ENCODE data around the gene ASIC4.

Gene ASIC4

DNA sequence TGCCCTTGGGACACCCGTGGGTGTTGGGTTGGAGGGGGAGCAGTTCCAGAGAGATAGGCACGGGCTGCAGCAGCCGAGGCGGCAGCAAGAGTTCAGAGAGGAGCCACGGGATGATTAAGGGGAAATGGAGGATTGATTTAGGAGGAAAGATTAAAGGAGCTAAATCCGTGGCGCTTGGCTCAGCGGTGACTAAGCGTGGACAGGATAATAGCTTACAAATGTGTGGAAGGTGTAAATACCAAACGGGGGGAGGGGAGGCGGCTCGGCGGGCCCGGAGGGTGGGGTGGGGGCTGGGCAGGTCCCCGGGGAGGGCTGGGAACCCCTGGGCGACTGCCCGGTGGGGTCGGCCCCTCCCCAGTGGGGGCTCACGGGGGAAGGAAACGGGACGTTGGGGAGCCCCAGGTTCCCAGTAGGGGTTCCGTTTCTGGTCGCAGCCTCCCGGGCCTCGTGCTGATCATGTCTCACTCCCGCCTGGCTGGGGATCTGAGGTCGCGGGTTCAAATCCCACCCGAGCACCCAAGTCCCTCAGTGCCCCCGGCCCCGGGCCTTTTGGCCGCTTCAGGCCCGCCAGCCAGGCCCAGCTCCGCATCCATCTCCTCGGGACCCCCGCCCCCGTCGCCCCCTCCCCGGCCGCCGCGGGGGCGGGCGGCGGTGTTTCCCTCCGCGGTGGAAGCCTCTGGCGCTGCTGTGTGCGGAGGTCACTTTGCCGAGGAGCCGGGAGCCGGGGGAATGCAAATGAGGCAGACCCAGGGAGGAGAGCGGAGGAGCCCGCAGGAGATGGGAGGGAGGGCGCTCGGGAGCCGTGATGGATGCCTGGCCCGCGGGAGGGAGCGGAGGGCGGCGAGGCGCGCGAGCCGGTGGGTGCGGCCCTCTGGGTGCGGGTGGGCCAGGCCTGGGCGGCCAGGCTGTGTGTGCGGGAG, 8.1 kb downstream of the ASIC4 start:
- Histone ChIP-seq H3K9me3 (ENCODE audit: insufficient read depth, low read depth, low read length) (no peaks in the 10 kb centered on the region), H3K27ac (ENCODE audit: low read length) (no peak overlapping the region), H3K4me1 (ENCODE audit: insufficient read depth, low read length) (peaks cover 16% of the 10 kb centered on the region; the same call in 1 of the 2 replicates), H3K4me3 (ENCODE audit: low read length) (peak overlapping the region; percentile 67; the same call in 1 of the 2 replicates), H3K27me3 (ENCODE audit: insufficient read depth, low read length) (peaks cover 54% of the 10 kb centered on the region), H3K9ac (ENCODE audit: low read depth, low read length) (peak overlapping the region; percentile 63; the same call in 1 of the 2 replicates), H3K36me3 (ENCODE audit: insufficient read depth, low read depth, low read length) (no peaks in the 10 kb centered on the region)

DNA sequence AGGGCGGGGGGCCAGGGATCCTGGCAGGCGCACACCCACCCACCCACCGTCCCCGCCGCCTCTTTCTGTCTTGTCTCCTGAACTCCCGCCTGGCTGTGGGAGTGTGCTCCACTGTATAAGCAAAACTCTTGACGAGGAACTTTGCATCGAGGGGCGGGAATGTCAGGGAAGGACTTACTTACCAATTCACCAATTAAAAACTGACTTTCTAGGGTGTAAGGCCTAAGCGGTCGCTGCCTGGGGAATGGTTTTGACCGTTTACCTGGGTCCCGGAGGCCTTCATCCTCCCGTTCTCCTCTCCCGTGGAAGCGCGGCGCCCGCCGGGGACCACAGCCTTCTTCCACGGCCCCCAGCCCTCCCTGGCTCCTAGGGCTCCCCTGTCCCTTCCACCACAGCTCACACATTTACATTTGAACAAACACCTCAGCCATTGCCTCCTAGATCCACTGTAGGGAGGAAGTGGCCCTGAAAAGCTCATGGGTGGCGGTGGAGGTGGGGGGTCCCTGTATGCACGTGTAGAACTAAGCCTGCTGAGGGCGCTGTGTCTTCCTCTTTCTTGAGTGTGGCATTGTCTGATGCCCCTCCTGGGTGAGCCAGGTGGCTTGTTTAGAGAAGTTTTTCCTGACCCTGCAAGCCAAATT, 8.9 kb downstream of the ASIC4 start:
- peaks cover 16% of the 10 kb centered on the region; the same call in 1 of the 2 replicates for H3K4me1 ChIP-seq (ENCODE audit: insufficient read depth, low read length)
- peak overlapping the region; percentile 63; the same call in 1 of the 2 replicates for H3K9ac ChIP-seq (ENCODE audit: low read depth, low read length)
- peaks cover 53% of the 10 kb centered on the region for H3K27me3 ChIP-seq (ENCODE audit: insufficient read depth, low read length)
- no peaks in the 10 kb centered on the region for H3K36me3 ChIP-seq (ENCODE audit: insufficient read depth, low read depth, low read length)
- H3K27ac ChIP-seq (ENCODE audit: low read length) = no peak overlapping the region
- H3K4me3 ChIP-seq (ENCODE audit: low read length) = peak overlapping the region; percentile 67
- no peaks in the 10 kb centered on the region for H3K9me3 ChIP-seq (ENCODE audit: insufficient read depth, low read depth, low read length)

DNA sequence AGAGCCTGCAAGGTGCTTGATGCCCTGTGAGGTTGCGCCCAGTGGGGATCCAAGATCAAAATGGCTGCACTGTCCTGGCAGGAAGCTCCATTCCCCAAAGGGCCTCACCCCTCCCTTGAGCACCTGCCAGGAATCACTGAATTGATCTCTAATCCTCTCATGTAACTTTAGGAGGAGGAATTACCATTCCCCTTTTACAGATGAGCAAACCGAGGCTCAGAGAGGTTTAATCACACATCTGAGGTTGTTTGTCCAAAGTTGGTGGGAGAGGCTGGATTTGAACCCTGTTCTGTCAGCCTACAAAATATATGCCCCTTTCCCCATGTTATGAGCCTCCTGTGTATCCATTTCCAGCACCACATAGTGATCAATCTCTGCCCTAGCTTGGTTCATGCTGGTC, 10.5 kb downstream of the ASIC4 start:
- no peaks in the 10 kb centered on the region for H3K9me3 ChIP-seq (ENCODE audit: insufficient read depth, low read depth, low read length)
- H3K4me1 ChIP-seq (ENCODE audit: insufficient read depth, low read length) = peaks cover 16% of the 10 kb centered on the region; the same call in 1 of the 2 replicates
- H3K27ac ChIP-seq (ENCODE audit: low read length) = no peak overlapping the region
- H3K36me3 ChIP-seq (ENCODE audit: insufficient read depth, low read depth, low read length) = no peaks in the 10 kb centered on the region
- no peak overlapping the region for H3K4me3 ChIP-seq (ENCODE audit: low read length)
- no peak overlapping the region for H3K9ac ChIP-seq (ENCODE audit: low read depth, low read length)
- peaks cover 61% of the 10 kb centered on the region for H3K27me3 ChIP-seq (ENCODE audit: insufficient read depth, low read length)

DNA sequence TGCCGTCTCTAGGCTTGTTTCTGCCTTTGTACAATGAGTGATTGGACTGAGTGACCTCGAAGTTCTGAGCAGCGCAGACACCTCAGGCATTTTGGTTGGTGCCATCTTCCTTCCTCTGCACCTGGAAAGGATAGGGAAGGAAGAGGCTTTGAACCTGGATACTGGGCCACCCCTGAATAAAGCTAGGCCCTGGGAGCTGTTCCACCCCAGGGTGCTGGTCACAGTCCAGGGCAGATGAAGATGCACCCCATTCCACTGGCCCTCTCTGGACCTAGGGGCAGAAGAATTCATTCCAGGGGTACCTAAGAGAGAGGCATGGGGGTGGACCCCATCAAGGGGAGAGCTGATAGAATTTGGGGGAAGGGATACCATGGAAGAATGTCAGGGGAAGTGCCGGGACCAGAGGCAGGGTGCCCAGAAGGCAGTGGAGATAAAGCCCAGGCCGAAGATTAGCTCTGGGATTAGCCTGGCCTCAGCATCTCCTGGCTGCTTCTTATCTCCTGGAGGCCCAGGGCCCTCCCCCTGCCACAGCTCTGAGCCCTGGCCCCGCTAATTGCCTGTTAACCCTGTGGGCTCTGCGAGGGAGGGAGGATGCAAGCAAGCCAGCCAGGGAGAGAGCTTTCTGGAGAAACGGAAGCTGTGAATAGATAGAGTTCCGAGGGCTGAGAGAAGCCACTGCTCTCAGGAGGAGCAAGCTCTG, 11.4 kb downstream of the ASIC4 start:
- no peak overlapping the region for H3K4me3 ChIP-seq (ENCODE audit: low read length)
- H3K4me1 ChIP-seq (ENCODE audit: insufficient read depth, low read length) = peaks cover 16% of the 10 kb centered on the region; the same call in 1 of the 2 replicates
- no peaks in the 10 kb centered on the region for H3K9me3 ChIP-seq (ENCODE audit: insufficient read depth, low read depth, low read length)
- H3K9ac ChIP-seq (ENCODE audit: low read depth, low read length) = no peak overlapping the region
- H3K27ac ChIP-seq (ENCODE audit: low read length) = no peak overlapping the region
- peaks cover 68% of the 10 kb centered on the region for H3K27me3 ChIP-seq (ENCODE audit: insufficient read depth, low read length)
- no peaks in the 10 kb centered on the region for H3K36me3 ChIP-seq (ENCODE audit: insufficient read depth, low read depth, low read length)

DNA sequence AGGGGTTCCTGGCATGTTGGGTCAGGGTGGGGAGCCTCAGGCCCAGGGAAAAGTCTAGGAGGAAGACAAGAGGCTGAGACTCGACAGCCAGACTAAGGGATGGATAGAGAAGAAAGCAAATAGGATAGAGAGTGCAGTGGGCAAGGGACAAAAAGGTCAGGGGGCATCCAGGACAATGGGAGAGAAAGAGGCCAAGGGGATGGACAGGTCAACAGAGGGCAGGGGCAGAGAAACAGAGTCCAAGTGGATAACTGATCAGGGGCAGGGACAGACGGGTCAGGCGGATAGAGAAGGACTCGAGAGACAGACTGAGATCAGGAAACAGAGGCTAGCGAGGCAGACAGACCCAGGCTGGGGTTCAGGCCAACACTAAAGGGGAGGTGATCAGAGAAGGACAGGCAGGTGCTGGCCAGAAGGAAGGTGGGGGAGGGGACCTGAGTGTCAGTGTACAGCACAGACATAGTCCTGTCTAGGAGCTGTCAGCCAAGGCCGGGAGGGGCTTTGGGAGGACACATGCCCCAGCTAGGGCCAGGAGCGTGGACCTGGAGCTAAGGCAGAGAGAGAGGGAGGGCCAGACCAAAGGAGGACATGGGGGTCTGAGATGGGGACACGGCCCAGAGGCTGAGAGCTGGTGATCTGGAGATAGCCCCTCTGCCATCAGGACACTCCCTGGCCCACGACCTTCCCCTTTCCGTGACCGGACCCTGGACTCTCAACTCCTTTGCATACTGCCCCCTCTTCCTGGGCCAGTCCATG, 12.2 kb downstream of the ASIC4 start:
- Histone ChIP-seq H3K4me1 (ENCODE audit: insufficient read depth, low read length) (peaks cover 16% of the 10 kb centered on the region; the same call in 1 of the 2 replicates), H3K9me3 (ENCODE audit: insufficient read depth, low read depth, low read length) (no peaks in the 10 kb centered on the region), H3K27me3 (ENCODE audit: insufficient read depth, low read length) (peaks cover 68% of the 10 kb centered on the region), H3K27ac (ENCODE audit: low read length) (no peak overlapping the region), H3K36me3 (ENCODE audit: insufficient read depth, low read depth, low read length) (no peaks in the 10 kb centered on the region), H3K4me3 (ENCODE audit: low read length) (no peak overlapping the region), H3K9ac (ENCODE audit: low read depth, low read length) (no peak overlapping the region)

DNA sequence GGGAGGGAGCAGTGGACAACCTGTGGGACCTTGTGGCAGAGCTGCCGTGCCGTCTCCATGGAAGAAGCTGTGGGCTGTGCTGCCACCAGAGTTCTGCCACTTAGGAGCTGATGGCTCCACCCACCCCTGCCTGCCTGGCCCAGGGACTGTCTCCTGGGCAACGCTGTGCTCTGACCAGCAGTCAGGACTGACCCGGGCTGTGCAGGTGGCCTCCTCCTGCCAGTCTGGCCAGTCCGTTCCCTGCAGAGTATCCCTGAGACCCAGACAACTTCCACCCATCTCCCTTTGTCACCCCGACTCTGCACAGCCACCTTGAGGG, 12.8 kb downstream of the ASIC4 start:
- no peak overlapping the region for H3K9ac ChIP-seq (ENCODE audit: low read depth, low read length)
- H3K27me3 ChIP-seq (ENCODE audit: insufficient read depth, low read length) = peaks cover 68% of the 10 kb centered on the region
- H3K4me3 ChIP-seq (ENCODE audit: low read length) = no peak overlapping the region
- no peaks in the 10 kb centered on the region for H3K36me3 ChIP-seq (ENCODE audit: insufficient read depth, low read depth, low read length)
- H3K27ac ChIP-seq (ENCODE audit: low read length) = no peak overlapping the region
- no peaks in the 10 kb centered on the region for H3K9me3 ChIP-seq (ENCODE audit: insufficient read depth, low read depth, low read length)
- H3K4me1 ChIP-seq (ENCODE audit: insufficient read depth, low read length) = peaks cover 11% of the 10 kb centered on the region; the same call in 1 of the 2 replicates

DNA sequence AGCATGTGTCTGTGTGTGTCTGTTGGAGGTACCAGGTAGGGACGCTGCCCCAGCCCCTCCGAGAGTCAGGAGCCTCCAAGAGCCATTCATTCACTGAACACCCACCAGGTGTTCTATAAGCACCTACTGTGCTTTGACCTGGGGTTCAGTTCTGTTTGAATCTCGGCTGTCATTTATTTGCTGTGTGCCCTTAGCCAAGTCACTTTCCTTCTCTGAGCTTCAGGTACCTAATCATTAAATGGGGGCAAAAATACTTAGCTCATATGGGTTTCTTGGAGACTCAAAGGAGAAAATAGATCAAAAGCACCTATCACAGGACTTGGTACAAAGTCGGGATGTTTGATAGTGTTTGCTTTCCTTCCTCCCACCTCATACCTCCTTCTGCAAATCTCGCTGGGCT, 13.2 kb downstream of the ASIC4 start:
- Histone ChIP-seq H3K27ac (ENCODE audit: low read length) (no peak overlapping the region), H3K27me3 (ENCODE audit: insufficient read depth, low read length) (peaks cover 68% of the 10 kb centered on the region)

DNA sequence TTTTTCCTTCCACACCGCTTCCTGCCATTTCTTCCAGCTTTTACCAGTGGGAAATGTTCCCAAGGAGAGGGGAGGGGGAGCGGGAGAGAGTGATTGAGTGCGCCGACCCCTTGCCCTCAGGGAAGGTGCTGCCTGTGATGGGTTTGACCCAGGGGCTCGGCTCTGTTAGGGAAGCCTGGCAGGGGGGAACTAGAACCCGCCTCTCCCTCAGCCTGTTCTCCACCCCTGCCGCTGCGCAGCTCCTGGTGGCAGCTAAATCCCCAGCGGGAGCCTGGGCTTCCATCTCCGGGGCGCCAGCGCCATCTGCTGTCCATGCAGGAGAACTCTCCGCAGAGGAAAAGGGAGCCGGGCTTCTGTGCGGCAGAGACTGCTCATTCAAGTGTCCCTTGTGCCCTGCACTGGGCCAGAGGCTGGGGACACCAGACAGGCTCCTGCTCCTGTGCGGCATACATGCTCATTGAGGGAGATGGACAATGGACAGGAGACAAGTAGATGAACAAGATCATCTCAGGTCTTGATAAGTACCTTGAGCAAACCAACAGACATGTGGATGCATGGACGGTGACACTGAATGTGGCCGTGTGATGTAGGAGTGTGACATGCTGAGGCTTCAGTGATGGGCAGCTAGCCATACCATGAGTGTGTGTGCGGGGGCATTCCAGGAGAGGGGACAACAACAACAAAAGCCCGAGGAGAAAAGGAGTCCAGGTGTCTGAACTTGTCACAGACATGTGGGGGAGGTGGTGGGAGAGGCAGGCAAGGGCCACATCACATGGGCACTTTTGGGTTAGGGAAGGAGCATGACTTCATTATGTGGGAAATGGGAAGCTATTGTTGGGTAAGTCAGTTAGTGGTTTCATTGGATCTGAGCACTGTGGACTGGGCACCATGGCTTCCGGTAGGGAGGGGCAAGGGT, 16.0 kb downstream of the ASIC4 start:
- peaks cover 4% of the 10 kb centered on the region; the same call in 1 of the 2 replicates for H3K4me1 ChIP-seq (ENCODE audit: insufficient read depth, low read length)
- peak overlapping the region; percentile 62; the same call in 1 of the 2 replicates for H3K4me3 ChIP-seq (ENCODE audit: low read length)
- no peaks in the 10 kb centered on the region for H3K36me3 ChIP-seq (ENCODE audit: insufficient read depth, low read depth, low read length)
- peaks cover 43% of the 10 kb centered on the region for H3K27me3 ChIP-seq (ENCODE audit: insufficient read depth, low read length)
- no peak overlapping the region for H3K9ac ChIP-seq (ENCODE audit: low read depth, low read length)
- no peak overlapping the region for H3K27ac ChIP-seq (ENCODE audit: low read length)
- no peaks in the 10 kb centered on the region for H3K9me3 ChIP-seq (ENCODE audit: insufficient read depth, low read depth, low read length)

More for the DNA sequence above, 13.2 kb downstream of the ASIC4 start:
- H3K4me1 ChIP-seq (ENCODE audit: insufficient read depth, low read length) = peaks cover 10% of the 10 kb centered on the region; the same call in 1 of the 2 replicates
- H3K9me3 ChIP-seq (ENCODE audit: insufficient read depth, low read depth, low read length) = no peaks in the 10 kb centered on the region
- H3K9ac ChIP-seq (ENCODE audit: low read depth, low read length) = no peak overlapping the region
- no peak overlapping the region for H3K4me3 ChIP-seq (ENCODE audit: low read length)
- H3K36me3 ChIP-seq (ENCODE audit: insufficient read depth, low read depth, low read length) = no peaks in the 10 kb centered on the region

DNA sequence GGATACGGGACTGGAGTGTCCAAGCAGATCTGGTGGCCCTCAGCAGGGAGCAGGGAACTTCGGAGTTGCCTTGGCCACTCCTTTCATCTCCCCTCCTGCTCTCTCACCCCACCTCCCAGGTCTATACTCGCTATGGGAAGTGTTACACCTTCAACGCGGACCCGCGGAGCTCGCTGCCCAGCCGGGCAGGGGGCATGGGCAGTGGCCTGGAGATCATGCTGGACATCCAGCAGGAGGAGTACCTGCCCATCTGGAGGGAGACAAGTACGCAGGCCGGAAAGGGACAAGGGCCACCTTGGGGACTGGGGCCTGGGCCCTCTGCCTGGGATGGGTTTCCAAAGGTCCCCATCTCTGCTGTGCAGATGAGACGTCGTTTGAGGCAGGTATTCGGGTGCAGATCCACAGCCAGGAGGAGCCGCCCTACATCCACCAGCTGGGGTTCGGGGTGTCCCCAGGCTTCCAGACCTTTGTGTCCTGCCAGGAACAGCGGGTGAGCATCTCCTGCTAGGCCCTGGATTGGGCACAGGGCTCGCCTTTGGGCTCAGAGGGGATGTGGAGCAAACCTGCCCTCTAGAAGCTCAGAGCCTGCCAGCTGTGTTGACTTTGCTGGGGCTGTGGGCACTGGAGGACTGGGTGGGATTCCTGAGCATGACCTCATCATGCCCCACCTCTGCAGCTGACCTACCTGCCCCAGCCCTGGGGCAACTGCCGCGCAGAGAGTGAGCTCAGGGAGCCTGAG, 17.5 kb downstream of the ASIC4 start:
- Histone ChIP-seq H3K27me3 (ENCODE audit: insufficient read depth, low read length) (peaks cover 30% of the 10 kb centered on the region), H3K4me3 (ENCODE audit: low read length) (no peak overlapping the region), H3K9me3 (ENCODE audit: insufficient read depth, low read depth, low read length) (no peaks in the 10 kb centered on the region), H3K27ac (ENCODE audit: low read length) (no peak overlapping the region), H3K36me3 (ENCODE audit: insufficient read depth, low read depth, low read length) (no peaks in the 10 kb centered on the region), H3K4me1 (ENCODE audit: insufficient read depth, low read length) (no peaks in the 10 kb centered on the region; the same call in 1 of the 2 replicates), H3K9ac (ENCODE audit: low read depth, low read length) (no peak overlapping the region)

DNA sequence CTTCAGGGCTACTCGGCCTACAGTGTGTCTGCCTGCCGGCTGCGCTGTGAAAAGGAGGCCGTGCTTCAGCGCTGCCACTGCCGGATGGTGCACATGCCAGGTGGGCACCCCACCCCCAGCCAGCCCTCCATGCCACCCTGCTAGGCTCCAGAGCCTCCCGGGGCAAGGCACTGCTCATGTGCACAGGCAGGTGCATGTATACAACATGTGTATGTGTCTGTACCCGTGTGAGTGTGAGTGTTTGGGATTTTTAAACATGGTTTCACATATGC, 18.0 kb downstream of the ASIC4 start:
- Histone ChIP-seq H3K9me3 (ENCODE audit: insufficient read depth, low read depth, low read length) (no peaks in the 10 kb centered on the region), H3K36me3 (ENCODE audit: insufficient read depth, low read depth, low read length) (no peaks in the 10 kb centered on the region), H3K27ac (ENCODE audit: low read length) (no peak overlapping the region), H3K4me1 (ENCODE audit: insufficient read depth, low read length) (peaks cover under 1% of the 10 kb centered on the region; the same call in 1 of the 2 replicates), H3K27me3 (ENCODE audit: insufficient read depth, low read length) (peaks cover 27% of the 10 kb centered on the region), H3K4me3 (ENCODE audit: low read length) (no peak overlapping the region), H3K9ac (ENCODE audit: low read depth, low read length) (no peak overlapping the region)
